Epithelial cell of prostate (primary cell): ENCODE measurements around the gene BEND4.
"Not testable (repeated sequence)": the region's sequence is repeated elsewhere in the genome, so short reads cannot be mapped to it uniquely, and the experiment has no call there.

Experiments used
- DNase-seq: peaks from one replicate; pipeline ENCODE4 v3.0.0-alpha.2; 2011; ENCODE audit warnings: low read depth, low spot score
- H3K27ac ChIP-seq: fragments of 450-650 bp; 2 replicates; pipeline ENCODE4 v1.5.1; 2017; ENCODE audit warnings: mild to moderate bottlenecking

Gene BEND4

DNA sequence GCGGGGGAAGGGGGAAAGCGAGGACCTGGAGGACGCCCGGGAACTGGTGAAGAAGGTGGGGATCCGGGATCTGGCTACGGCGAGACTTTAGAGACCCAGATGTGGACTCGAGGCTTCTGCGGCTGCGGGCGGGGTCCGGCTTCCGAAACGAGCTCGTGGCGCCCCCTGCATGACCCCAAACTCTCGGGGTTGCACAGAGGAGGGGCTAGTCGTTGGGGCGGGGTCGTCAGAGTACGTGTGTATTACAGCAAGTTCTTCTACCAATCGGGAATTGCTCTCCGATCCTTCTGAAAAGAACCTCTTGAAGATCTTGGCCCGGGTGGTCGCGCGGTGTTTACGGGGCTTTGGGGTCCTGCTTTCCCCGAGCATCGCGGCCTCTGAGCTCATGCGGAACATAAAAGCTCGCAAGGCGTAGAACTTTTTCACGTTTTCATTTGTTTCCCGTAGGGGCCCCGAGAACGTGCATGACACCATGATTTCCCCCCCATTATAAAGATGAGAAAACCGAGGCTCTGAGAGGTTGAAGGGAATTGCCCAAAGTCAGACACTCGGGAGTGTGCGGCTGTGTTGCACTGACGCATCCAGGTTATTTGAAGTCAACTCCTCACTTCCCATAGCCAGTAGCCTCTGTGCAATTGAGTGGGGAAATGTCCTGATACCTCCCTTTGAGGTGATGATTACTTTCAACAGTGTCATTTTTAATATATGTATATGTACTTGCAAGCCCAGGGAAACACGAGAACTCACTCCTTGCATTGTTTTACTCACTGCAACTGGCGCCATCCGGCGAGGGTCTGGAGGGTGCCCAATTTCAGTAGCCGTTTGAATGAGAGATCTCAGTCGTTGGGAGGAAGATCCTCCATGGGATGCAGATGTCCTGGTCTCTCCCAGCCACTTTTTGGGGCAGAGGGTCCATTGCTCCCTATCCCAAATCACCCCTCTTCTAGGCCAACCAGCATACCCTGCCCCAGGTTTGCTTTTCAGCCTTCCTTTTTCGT, at the start of gene BEND4:
TSS of gene BEND4 (minus strand) at position 149 of the 998 bp plus-strand sequence. CDS start 512 bp downstream, outside the sequence.
- H3K27ac ChIP-seq = no peak within 1 kb of the TSS
- no peak for DNase-seq

DNA sequence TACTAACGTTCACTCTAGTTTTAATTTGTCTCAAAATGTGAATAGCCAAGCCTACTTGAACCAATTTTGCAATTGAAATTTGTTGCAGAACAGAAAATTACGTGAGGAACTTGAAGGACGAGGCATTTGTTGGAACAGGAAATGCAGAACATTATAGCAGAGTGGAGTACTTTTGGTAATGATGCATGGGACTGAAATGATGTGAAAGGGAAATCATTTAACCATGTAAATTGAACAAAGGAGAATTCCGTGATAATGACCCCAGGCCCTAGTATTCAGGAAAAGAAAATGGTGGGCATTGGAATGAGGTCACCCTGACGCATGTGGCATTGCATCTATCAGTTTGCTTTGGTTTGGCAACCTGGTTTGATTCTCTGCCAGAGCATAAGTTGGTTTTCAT, 44.9 kb upstream of the BEND4 start:
- DNase-seq = no peak
- H3K27ac ChIP-seq = no peak overlapping the region

DNA sequence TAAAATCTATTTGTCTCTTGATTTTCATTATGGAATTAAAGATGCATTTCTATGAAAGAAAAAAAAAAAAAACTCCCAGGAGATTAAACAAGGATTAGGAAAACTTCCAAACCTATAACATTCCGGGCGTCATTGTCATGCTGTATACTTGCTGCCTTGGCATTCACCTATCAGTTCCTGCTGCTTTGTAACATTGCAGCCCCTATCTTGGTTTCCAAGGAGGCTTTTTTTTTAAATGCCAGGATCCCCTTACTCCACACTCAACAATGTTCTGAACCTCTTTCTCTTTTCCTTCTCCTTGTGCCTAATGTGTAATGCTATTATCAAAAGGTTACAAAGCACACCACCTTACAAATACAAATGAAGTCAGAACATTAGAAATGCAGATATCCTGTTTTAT, 20.5 kb upstream of the BEND4 start:
- no peak for DNase-seq
- no peak overlapping the region for H3K27ac ChIP-seq

DNA sequence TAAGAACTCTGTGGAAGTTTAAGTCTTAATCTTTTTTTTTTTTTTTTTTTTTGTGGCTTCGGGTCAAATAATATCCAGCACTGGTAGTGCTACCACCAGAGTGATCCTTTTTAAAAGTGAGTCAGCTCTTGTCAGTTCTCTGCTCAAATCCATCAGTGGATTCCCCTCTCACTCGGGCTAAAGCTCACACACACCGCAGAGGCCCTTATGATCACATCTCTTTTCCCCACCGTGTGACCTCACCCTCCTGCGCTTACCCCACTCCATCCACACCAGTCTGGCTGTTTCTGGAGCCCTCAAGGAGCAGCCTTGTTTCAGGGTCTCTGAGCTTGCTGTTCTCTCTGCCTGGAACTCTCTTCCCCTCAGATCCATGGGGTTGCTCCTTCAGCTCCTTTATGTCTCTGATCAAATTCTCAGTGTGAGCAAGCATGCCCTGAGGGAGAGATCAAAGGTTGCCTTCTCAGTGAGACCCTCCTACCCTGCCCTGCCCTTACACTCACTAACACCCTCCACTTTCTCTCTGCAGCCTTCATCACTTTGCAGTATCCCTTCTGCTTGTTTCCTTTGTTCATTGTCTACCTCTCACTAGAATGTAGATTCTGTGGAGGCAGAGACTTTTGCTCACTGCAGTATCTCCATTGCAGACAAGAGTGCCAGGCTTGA, 19.8 kb upstream of the BEND4 start:
- DNase-seq = no peak
- H3K27ac ChIP-seq = no peak overlapping the region

DNA sequence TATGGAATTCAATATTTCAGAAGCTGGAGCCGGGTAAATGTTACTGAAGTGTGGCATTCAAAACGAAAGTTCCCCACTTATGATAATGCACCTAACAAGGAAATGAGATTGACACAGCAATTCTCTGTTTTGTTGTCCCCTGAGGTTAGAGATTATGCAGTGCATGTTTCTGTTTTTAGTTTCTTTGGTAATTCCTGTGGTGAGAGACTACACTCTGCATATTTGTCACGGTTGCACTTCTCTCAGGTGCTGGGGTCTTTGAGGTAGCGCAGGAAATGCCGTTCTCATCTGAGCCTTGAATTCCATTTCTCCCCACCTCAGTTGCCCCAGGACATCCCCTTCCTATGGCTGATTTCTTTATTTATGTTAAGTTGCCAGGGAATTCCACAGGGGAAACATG, 15.3 kb upstream of the BEND4 start:
- H3K27ac ChIP-seq = no peak overlapping the region
- no peak for DNase-seq

DNA sequence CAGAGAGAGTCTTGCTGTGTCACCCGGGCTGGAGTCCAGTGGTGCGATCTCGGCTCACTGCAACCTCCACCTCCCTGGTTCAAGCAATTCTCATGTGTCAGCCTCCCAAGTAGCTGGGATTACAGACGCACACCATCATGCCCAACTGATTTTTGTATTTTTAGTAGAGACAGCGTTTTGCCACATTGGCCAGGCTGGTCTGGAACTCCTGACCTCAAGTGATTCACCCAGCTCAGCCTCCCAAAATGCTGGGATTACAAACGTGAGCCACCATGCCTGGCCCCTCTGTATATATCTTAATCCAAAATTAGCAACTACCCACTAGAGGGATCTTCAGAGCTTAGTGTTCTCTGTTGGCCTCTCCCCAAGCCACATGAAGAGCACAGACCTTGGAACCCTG, 13.7 kb upstream of the BEND4 start:
- H3K27ac ChIP-seq, DNase-seq: not testable (repeated sequence)

DNA sequence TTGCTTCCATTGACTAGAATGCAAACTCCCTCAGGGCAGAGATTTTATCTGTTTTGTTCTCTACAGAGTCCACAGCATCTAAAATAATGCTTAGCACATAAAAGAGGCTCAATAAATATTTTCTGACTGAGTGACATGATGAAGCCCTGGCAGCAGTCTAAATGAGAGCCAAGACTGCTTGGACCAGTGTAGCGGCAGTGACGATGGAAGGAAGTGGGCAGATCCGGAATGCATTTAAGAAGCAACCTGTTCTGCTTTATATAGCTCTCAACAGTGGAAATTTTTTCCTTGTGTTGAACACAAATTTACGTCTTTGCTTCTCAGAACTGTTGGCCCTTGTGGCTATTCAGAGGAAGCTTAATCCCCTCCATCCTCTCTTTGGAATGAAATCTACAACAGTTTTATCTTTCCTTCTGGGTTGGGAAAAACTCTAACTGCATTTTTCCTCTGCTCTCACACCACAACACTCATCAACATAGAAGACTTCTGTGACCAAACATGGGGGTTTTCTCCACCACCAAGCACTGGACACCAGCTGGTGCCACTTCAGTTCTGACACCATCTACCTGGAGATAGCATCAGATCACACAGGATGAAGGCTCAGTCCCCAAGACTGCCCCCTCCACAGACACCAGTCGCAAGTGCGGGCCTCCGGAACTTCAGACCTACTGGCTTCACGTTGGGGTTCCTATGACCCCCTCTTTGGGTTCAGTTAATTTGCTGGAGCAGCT, 7.0 kb upstream of the BEND4 start:
- H3K27ac ChIP-seq = no peak overlapping the region

DNA sequence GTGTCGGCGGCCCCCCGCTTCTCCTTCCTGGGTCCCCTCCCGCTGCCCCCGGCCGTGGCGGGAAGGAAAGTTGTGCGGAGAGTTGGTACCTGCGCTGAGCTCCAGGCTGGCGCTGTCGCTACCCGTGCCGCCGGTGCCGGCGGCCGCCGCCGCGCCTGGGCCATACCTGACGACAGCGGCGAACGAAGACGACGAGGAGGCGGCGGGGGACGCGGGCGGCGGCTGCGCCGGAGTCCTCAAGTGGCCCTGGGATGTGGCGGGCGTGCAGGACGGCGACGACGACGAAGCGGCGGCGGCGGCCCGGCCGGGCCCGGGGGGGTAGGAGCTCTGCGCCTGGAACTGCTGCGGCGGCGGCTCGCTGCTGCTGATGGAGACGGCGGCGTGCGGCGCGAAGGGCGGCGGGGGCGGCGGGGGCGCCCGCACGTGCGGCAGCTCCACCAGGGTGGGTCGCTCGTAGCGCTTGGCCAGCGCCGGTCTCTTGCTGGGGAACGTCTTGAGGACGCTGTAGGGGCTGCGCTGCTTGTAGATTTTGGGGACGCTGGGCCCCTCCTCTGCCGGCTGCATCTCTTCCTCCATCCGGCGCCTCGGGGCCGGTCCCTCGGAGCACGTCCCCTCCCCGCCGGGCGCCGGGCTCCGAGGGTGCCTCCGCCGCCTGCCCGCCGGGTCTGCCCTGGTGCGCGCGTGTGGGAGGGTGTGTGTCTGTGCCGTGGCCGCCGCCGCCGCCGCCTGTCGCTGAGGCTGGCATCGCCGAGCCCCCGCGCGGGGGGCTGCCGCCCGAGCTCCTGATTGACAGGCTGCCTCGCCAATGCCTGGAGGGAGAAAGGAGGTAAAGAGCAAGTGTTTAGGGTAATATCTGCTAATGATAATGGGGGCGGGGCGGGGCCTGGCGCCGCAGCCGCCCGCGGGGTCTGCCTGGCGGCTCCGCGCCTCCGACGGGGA, 618 bp downstream of the BEND4 start:
- H3K27ac ChIP-seq = no peak overlapping the region
- DNase-seq = no peak

More for the DNA sequence above, 7.0 kb upstream of the BEND4 start:
- no peak for DNase-seq

DNA sequence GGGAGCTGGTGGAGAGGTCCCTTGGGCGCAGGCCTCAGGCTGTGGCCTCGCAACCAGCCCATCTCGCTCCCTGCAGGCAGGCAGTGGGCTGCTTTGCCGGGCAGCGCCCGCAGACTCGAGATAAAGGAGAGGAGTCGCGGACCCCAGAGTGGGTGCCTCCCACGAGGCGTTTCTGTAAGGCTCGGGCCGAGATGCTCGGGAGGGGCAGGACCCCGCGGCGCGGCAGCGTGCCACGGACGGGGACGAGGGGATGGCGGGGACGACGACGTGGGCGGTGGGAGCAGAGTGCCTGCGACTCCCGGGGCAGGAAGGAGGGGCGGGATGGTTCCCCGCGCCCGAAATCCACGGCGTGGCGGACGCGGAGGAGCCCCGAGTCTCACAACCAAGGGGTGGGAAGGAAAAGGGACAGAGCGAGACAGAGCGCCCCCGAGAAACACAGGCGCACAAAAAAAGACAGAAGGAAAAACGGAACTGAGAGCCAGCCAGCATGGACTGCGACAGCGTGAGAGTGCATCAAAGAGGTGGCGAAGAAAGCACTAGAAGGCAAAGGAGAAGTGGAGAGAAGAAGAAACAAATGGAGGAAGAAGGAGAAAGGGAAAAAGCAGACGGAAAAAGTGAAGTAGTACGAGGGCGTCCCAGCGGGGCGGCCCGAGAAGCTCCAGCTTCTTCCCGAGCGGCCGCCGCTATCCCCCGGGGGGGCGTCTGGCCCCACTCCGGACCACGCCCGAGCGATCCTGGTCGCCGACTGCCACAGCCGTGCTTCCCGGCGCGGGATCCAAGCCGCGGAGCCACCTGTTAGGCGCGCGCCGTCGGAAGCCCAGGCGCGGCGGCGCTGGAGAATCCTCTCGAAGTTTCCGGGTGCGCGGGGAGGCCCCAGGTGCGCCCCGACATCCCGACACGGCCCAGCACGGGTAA, 1.5 kb downstream of the BEND4 start:
- DNase-seq = no peak
- H3K27ac ChIP-seq = no peak overlapping the region

DNA sequence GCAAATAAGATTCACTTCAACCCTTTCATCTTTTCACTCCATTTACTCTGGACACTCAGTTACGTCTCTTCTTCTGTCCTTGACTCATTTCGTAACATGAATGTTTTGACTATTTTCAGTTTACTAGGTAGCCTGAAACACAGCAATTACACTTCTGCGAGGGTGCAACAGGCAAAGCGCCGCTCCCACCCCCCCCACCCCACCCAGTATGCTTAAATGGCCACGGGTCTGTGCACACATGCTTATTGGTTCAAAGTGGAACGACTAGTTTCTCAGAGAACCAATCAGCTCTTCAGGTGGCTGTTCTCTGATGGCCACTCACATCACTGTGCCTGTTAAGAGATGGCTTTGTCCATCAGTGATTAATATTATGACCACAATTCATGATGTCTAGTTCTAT, 3.5 kb downstream of the BEND4 start:
- no peak for DNase-seq
- H3K27ac ChIP-seq = no peak overlapping the region

DNA sequence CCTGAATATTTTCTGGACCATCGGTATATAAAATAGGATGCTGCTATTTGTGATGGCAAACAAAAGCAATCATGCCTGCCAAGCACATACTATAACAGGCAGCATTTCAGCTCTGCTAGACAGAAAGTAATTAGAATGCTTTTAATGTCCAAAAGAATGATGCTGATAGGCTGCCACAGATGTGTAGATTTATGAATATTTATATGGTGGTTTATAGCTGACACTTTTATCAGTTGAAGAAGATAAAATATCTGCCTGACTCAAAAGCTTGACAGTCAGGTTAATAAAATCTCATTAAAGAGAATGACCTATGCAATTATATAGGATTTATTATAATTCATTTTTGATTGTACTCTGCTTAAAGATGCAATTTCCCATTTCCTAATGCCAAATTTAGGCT, 4.0 kb downstream of the BEND4 start:
- no peak overlapping the region for H3K27ac ChIP-seq
- DNase-seq = no peak

DNA sequence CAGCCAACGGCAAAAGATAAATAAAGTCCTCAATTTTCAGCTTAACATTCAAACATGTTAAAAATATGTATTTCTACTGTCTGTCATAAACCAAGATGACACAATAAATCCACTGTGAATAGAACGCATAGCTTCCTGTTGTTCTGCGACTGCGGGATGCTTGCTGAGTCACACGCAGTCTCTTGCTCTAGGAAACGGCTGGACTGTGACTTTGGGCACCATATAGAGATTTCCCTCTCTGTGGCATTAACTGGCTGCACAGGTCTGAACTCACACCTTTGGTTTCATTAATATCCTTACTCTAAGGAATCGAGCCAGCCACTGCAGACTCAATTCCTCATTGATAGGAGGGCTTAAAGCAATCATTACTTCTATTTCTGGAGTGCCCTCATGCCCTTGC, 8.4 kb downstream of the BEND4 start:
- DNase-seq = no peak
- H3K27ac ChIP-seq = no peak overlapping the region

DNA sequence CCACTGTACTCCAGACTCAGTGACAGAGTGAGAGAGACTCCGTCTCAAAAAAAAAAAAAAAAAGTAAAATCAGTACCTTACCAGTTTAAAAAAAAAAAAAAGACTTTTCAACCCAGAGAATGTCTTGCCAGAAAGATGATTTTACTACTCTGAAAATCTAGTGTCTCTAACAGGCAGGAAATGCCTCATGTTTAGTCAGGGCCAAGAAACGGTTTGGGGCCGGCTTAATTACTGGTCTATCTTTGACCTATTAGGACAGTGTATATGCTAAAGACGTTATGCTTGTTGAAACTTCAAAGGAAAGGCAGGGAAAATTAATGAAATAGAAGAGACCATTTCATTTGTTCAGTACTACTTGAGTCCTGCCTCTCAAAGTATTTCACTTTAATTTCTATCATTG, 9.9 kb downstream of the BEND4 start:
- no peak for DNase-seq
- H3K27ac ChIP-seq = no peak overlapping the region

DNA sequence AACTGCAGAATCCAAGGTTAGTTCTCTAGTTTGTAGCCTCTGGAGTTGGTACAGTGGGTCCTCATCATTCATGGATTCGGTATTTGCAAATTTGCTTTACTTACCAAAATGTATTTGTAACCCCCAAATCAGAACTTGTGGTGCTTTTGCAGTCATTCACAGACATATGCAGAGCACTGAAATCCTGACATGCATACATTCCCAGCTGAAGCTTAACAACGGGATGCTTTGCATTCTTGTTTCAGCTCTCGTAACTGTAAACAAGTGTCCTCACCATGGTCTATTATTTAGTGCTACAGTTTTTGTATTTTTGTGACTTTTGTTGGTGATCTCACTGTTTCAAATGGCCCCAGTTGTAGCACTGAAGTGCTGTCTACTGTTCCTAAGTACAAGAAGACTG, 16.1 kb downstream of the BEND4 start:
- H3K27ac ChIP-seq = no peak overlapping the region
- DNase-seq = no peak

DNA sequence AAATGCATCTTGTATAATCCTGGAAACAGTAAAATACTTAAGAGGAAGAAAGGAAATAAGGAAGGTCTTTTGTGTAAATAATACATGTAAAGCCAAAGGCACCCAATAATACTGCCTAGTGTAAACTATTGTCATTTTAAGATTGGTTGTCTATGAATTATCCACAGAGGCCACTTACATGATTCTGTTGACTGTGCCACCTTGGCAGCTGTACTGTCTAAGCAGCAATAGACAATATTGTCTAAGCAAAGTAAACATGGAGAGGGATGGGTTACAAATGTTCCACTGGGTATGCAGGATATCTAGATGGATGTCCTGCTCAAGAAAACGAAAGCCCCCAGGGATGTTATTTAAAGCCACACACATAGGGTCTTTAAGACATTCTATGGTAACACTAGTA, 19.4 kb downstream of the BEND4 start:
- no peak for DNase-seq
- H3K27ac ChIP-seq = no peak overlapping the region

DNA sequence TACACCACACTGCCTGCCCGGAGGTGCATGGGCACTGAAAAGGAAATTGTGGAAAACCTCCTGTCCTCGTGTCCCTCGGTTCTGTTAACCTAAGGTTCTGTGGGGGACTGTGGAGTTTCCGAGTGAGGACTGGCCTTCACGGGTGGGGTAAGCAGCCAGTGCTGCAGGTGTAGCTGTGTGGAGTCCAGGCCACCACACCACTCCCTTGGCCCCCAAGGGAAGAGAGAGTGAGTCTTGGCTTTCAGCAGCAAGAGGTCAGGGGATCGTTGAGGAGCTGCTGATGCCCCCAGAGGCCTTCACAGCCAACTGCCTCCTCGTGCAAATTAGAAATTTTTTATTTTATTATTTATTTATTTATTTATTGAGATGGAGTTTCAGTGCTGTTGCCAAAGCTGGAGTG, 20.4 kb downstream of the BEND4 start:
- no peak for DNase-seq

DNA sequence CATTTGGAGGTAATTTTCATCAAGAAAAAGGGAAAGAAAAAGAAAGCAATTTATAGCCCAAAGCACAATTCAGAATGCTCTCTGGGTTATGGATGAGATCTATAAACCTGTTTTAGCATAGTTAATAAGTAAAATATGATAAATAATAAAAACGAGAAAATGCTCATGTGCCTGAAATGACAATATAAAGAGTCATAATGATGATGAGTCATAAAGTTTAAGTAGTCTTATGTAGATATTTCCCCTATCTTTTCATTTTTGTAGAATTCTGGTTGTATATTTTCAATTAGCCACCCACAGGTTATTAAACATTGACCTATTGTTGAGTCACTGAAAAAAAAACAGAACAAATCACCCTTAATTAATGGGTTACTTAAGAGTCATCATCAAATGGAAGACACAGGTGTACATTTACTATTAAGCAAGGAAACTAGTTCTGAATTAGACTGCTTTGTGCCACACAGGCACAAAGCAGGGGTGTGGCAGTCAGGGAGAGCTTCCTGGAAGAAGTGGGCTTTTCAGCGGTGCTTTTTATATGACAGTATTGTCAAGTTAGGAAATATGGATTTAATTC, 29.3 kb downstream of the BEND4 start:
- no peak overlapping the region for H3K27ac ChIP-seq
- no peak for DNase-seq

More for the DNA sequence above, 20.4 kb downstream of the BEND4 start:
- H3K27ac ChIP-seq = no peak overlapping the region

DNA sequence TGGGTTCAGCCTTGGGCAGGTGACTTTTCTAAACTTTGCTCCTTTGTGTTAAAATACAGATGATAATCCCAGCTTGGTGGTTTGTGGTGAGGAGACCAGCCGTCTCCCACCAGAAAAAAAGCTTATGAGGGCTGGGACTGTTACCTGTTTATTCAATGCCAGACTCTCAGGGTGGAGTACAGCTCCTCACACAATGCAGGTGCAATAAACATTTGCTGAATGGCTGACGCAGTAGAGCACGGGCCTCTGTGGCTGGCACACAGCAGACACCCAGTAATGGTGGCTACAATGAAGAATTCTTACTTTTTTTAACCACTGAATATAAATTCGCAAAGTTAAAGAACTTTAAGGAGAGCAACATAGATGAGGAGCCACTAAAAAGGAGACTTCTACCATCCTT, 30.2 kb downstream of the BEND4 start:
- no peak for DNase-seq
- no peak overlapping the region for H3K27ac ChIP-seq
